ENCODE data around the gene SUMO3.

Gene SUMO3

DNA sequence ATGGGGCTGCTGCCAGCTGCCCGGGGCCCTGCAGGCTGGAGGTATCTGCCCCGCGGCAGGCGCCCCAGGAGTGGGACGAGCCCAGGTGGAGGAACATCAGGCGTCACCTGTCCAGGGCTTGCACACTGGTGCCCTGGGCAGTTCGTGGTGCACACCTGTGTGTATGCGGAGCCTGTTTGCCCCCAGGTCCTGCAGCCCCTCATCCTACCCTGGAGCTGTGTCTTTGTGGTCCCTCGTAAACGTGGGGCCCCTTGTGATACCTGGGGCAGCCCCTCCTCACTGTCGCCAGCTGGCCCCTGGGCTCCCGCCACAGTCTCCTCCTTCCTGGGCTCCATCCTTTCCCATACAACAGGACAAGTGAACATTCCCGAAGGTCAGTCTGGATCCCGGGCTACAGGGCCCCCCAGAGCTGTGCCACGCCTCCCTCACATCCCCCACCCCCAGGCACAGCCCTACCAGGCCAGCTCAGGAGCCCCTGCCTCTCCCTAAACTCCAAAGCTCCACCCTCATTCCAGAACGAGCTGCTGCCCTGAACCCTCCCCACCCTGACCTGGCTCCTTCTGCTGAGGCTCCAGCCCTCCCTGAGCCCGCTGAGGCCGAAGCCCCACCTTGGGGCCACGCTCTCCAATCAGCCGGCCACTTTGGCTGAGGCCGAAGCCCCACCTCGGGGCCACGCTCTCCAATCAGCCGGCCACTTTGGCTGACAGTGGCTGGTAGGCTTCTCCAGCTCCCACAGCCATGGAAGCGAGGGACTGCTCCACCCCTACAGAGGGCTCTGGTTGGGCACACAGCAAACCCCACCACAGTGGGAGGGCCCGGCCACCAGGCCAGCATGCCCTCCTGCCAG lies 58.9 kb downstream of the SUMO3 start:
- DNase-seq, result no peak

DNA sequence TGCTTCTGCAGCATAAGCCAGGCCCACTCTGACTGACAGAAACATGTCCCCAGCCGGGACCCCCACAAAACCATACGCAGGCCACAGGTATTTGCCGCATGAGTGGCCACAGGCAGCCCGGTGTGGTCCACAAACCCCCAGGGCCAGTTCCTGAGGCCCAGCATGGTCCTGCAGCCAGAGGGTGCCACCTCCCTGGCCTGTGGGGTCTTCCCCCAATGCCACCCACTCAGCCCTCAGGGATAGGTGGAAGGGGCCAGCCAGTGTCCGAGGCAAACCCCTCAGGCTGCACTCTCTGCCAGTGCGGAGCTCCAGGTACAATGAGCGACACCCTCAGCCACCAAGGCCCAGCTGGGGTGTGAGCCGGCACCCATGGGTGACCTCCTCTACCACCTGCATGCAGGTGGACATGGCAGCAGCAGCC lies 59.7 kb downstream of the SUMO3 start:
- DNase-seq, result no peak

DNA sequence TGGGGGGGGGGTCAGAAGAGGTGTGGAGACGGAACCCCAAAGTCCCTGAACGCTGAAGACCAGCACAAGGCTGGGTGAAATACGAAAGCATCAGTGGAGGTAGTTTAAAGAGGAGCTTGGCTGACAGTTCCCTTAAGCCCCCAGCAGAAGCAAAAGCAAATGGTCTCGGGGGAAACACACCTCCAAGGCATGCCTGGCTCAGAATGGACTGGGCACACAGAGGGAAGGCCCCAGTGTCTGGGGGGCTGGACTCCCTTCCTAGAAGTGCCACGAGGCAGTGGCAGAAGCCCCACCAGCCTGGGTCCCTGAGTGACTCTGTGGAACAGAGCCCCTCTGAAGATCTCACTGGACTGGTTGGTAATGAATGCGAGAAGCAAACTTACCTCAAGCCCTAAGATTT lies 60.1 kb downstream of the SUMO3 start:
- no peak for DNase-seq

DNA sequence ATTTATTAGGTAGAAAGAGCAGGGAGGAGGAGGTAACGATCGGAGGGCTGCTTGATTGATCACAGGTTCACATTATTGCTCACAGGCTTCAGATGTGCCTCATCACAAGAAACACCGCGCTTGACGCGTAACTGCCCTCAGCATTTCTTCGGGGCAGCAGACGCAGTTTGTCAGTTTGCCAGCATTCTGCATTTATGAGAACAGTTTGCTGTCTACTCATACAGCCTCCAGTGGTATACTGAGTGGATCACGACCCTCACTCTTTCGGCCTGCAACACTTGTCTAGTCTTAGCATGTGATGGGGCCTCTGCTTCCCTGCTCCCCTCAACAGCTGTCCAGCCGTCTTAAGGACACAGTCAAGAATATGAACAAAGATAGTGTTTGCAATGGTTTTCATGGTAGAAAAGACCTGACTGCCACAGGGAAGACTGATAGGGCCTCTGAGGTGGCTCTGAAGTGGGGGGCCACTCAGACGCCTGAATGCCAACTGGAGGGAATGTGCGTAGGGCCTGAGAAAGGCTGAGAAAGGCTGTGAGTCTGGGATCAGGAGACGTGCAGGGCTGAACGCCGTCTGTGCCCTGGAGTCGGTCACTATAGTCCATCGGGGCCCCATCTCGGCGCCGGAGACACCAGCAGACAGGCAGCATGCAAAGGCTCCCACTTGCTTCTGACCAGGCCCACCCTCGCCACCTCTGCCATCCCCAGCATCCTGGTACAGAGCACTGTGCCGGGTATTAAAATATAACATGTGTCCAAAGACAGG lies 61.3 kb downstream of the SUMO3 start:
- DNase-seq, result no peak
